ES-I3 (cell line): ENCODE measurements around the gene MAP4K2.

ENCODE experiments used
- H3K36me3 ChIP-seq: 2 replicates; pipeline ENCODE4 v1.6.1; 2013; ENCODE audit warnings: mild to moderate bottlenecking, low read length, control low read depth, moderate library complexity; ENCODE audit not compliant: insufficient read depth
- H3K4me1 ChIP-seq: 2 replicates; pipeline ENCODE4 v1.6.1; 2013; ENCODE audit warnings: mild to moderate bottlenecking, control low read depth, low read length; ENCODE audit not compliant: insufficient read depth
- H3K9ac ChIP-seq: 2 replicates; pipeline ENCODE4 v1.6.1; 2013; ENCODE audit warnings: low read depth, mild to moderate bottlenecking, low read length, moderate library complexity
- H3K9me3 ChIP-seq: 2 replicates; pipeline ENCODE4 v1.6.1; 2013; ENCODE audit warnings: mild to moderate bottlenecking, low read length, moderate library complexity; ENCODE audit not compliant: control insufficient read depth, insufficient read depth

Gene MAP4K2

DNA sequence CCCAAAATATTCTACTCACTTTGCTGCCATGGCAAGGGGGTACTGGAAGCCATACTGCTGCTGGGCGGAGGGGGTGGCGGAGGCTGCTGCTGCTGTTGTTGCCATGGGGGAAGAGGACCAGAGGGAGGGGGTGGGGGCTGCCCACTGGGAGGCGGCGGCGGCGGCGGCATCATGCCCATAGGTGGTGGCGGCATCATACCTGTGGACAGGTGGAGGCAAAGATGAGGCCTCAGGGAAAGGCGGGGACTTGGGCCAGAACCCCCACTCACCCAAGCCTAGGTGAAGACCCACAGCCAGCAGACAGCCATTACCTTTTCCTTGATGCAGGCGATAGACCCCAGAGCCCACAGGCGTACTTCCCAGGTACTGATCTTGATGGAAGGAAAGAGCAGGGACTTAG, 36.1 kb downstream of the MAP4K2 start:
- no peak overlapping the region for H3K9ac ChIP-seq
- H3K36me3 ChIP-seq, result peaks cover 55% of the 10 kb centered on the region
- H3K9me3 ChIP-seq, result no peaks in the 10 kb centered on the region
- H3K4me1 ChIP-seq, result peaks cover 34% of the 10 kb centered on the region

DNA sequence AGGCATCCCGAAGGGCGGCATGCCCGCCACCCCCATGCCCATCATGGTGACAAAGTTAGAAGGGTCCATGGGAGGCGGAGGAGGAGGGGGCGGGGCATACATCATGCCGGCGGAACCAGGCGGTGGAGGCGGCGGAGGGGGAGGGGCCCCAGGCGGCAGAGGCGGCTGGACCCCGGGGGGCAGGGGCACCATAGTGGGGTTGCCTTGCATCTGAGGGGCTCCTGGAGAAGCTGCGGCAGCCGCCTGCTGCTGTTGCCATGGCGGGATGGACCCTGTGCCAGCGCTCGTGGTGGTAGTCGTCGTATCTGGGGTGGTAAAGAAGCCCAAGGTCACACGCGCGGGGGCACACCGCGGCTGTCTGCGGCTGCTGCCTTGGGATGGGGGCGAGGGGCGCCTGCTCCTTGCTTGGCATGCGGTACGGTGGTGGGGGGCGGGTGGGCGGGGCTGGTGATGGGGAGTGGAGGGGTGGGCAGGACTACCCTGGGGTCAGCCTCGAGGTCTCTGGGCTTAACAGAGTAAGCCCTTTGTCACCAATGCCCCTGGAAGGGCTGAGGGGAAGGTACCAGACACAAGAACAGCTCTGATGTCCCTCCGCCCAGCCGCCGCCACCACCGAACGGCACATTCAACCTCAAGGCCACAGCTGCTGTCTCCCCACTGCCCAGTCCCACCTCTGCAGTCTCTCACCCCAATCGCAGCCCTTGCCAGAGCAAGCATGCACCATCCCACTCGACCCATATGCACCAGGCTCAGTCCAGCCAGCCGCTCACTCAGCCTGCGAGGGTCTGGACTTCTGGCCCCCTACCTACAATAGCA, 37.0 kb downstream of the MAP4K2 start:
- peaks cover 38% of the 10 kb centered on the region for H3K4me1 ChIP-seq
- H3K36me3 ChIP-seq, result peaks cover 48% of the 10 kb centered on the region
- H3K9me3 ChIP-seq, result no peaks in the 10 kb centered on the region
- no peak overlapping the region for H3K9ac ChIP-seq

DNA sequence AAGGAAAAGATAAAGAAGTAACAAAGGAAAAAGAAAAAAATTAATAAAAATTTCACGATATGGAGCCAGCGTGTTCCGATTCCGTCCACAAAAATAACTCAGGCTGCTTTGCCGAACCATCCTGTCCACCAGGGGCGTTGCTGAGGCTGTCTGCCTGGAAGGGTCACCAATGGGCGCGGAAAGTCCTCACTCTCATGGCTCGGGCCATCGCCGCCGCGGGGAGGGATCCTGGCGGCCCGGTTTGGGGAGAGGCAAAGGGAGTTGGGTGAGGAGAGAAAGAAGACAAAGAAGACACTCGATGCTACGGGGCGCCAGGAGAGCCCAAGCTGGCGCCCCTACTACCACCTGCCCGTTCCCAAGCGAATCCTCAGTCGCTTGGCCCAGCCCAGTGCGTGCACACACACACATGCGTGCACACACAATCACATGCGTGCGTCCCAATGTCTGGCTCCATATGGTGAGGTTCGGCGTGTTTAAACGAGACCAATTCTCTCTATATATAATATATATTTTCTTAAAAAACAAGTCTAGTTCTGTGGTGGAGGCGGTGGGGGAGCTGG, 37.6 kb downstream of the MAP4K2 start:
- Histone ChIP-seq H3K36me3 (peaks cover 42% of the 10 kb centered on the region), H3K9ac (no peak overlapping the region), H3K4me1 (peaks cover 45% of the 10 kb centered on the region), H3K9me3 (no peaks in the 10 kb centered on the region)

DNA sequence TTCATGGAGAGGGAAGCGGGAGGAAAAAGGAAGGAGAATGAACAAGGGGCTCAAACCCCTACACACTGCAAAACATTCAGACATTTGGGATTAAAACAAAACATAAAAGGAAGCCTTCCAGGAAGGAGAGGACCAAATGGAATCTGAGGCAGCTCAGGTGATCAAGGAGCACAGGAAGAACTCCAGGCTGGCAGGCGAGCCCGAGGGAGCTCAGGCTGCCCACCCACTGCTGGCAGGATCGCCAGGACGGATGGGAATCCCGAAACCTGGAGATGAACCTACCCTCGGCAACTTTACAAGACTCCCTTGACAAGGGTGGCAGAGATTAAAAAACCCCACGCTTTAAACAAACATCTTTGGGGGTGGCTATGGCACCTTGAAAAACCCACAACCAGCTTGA, 38.3 kb downstream of the MAP4K2 start:
- Histone ChIP-seq H3K4me1 (peaks cover 50% of the 10 kb centered on the region), H3K9ac (no peak overlapping the region), H3K36me3 (peaks cover 36% of the 10 kb centered on the region), H3K9me3 (no peaks in the 10 kb centered on the region)

DNA sequence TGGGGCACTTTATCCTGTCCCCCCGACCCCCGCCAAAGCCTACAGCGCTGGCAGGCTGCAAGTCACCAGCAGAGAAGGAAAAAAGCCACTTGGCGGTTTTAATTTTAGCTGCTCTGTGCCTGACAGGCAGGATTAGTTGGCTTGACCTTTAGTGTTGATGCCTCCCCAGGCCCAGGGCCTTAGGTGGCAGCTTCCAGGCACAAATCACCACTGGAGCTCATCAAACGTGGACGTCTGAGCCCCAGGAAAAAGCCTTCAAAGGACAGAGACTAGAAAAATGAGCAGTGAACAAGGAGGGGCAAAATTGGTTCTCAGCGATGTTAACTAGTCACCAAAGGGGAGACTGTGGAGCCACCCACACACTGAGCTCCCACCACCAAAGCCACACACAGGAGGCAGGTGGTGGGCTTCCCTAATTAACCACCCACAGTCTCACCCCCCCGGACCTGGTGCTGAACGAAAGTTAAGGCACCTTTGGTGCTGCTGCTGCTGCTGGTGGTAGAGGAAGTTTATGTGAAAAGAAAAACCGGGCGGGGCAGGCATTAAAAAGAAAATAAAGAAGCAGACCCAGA, 38.9 kb downstream of the MAP4K2 start:
- Histone ChIP-seq H3K9ac (no peak overlapping the region), H3K36me3 (peaks cover 30% of the 10 kb centered on the region), H3K9me3 (no peaks in the 10 kb centered on the region), H3K4me1 (peaks cover 56% of the 10 kb centered on the region)

DNA sequence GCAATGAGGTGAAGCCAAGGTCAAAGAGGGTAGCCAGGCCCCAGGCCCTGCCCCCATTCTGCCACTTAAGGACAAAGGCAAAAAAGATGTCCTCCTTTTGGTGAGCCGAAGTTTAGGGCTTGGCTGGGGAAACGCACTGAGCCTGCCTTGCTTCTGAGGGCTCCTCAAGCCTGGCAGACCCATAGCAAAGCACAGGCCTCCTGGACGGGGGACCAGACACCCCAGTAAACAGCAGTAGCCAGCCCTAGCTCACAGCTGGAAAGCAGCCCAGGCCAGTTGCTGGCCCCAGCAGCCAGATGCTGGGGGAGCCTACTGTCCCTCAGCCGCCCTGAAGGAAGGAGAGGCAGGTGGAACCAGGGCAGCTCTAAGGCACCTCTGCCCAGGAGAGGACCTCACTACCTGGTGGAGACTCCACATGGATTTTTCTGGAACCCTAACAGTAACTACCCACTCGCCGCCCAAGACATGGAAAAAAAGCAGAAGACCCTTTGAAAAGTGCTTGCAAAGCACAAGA, 39.4 kb downstream of the MAP4K2 start:
- Histone ChIP-seq H3K36me3 (peaks cover 25% of the 10 kb centered on the region), H3K4me1 (peaks cover 56% of the 10 kb centered on the region), H3K9ac (no peak overlapping the region), H3K9me3 (no peaks in the 10 kb centered on the region)

DNA sequence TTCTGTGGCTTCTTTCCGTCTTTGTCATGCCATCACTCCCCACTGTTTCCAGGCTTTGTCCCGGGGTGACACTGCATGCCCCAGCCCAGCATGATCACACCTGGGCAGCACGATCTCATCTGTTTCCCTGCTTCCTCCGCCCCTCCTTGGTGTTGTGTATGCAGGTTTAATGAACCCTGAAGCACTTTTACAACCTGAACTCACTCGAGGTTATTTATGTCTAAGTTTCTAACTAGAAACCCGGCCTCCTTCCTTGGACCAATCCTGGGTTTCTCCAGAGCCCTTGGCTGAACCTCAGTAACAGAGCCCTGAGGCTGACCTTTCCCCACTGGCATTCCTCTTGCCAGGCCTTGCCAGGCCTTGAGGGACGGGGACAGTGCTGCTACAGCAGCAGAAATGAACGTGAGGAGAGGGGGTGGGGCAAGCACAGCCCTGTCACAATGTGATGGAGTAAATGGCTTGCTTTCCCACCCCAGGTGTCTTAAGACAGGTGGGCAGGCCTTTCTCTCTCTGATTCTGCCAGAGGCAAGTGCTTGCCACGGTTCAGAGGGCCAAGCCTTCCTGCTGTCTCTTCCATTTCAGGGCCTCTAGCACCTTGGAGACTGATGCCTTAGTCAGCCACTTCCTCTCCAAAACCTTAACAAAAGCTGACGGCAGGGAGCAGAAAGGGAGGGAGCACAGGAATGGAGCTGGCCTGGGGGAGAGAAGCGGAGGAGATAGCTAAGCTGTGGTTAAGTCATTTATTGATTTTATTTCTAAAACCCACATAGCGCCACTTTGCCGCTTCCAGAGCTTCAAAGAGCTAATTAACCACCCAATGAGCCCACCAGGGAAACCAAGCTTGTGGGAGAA, 40.1 kb downstream of the MAP4K2 start:
- peak overlapping the region; percentile 18; the same call in 1 of the 2 replicates for H3K9ac ChIP-seq
- H3K4me1 ChIP-seq, result peaks cover 56% of the 10 kb centered on the region
- H3K9me3 ChIP-seq, result no peaks in the 10 kb centered on the region

DNA sequence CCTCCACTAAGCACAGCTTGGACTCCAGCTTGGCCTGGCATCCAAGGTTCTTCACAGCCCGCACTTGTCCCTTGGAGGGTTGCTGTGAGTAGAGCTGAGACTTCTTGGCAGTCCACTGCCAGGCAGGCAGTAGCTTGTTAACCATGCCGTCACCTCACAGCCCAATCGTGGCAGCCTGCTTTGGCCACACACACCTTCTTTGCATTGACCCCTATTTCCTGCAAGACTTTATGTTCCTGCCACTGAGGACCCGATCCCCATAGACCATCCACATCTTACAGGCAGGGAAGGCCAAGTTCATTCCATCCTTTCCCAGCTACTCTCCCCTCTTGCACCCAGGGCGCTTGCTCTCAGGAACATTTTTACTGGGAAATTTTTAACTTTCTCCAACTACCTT, 40.7 kb downstream of the MAP4K2 start:
- H3K36me3 ChIP-seq, result peaks cover 14% of the 10 kb centered on the region
- no peaks in the 10 kb centered on the region for H3K9me3 ChIP-seq
- H3K4me1 ChIP-seq, result peaks cover 56% of the 10 kb centered on the region
- H3K9ac ChIP-seq, result no peak overlapping the region

More for the DNA sequence above, 40.1 kb downstream of the MAP4K2 start:
- peaks cover 18% of the 10 kb centered on the region for H3K36me3 ChIP-seq

DNA sequence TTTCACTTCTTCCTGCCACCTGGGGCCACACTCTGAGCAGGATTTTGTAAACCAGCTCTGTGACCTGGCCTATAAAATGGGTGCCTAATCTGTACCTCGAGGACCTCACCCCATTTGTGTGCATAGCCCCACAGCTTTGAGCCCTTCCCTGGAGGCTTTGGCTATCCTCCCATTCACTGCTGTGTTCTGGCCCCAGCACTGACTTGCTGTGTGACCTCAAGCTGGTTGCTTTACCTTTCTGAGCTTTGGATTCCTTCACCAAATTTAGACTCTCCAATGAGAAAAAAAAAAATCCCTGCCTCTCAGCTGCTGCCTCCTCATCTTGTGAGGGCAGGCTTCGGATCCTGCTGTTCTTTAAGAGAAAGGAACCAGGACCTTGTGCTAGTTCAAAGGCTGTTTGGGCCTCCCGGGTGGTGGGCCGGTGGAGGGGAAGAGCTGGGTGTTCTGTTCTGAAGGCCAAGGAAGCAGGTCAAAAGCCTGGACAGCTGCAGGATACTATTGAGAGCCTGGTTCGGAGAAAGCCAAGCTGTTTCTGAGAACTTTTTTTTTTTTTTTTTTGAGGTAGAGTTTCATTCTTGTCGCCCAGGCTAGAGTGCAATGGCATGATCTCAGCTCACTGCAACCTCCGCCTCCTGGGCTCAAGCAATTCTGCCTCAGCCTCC, 42.1 kb downstream of the MAP4K2 start:
- no peaks in the 10 kb centered on the region for H3K9me3 ChIP-seq
- H3K9ac ChIP-seq, result no peak overlapping the region
- H3K36me3 ChIP-seq, result peaks cover 11% of the 10 kb centered on the region
- peaks cover 56% of the 10 kb centered on the region for H3K4me1 ChIP-seq

DNA sequence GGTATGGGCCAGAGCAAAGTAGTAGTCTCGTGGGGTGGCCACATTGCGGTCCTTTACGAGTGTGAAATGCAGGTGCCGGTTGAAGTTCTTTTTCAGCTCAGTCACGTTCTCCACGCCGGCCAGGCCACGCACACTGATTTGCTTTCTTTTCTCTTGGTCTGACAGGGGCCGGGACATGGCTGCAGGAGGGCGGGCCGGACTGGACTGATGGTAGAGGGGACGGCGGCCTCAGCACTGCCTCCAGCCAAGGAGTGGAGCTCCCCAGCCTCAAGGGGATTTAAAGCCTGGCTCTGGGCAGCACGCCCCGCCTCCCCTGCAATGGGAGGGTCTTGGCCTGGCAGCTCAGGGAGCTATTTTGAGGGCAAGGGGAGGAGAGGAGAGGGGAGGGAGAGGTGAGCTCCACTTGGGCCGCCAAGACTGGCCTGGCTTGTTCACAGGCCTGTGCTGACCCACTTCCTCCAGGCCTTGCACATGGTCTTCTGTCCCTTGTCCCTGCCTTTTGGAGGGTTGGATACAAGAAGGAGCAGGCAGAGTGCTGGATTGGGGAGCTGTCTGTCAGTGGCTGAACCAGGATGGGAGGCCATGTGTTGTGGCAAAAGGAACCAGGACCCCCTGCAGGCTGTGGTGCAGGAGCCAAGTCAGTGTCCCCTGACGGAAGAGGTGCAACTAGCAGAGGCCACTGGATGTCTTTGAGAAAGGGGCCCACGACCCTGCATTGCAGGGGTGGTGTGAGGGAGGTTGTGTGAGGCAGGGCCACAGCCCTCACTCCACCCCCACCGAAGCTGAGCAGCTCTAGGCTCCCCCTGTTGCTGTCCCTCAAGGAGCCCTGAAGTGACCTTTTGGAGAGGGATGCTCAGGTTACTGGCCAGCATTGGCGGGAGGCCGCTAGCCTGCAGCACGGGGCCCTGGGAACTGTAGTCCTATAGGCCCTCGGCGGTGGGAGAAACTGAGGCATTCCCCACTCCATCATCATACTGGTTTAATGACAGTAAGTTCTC, 43.0 kb downstream of the MAP4K2 start, which contains the start of gene PYGM:
TSS of gene PYGM (minus strand) at position 253 of the 998 bp plus-strand sequence. CDS start at position 177, 76 bp downstream.
- Histone ChIP-seq H3K9me3 (no peaks in the 10 kb centered on the region), H3K4me1 (peaks cover 53% of the 10 kb centered on the region), H3K36me3 (peaks cover 10% of the 10 kb centered on the region), H3K9ac (peak within 1 kb of the TSS; percentile 13; the same call in 1 of the 2 replicates)

DNA sequence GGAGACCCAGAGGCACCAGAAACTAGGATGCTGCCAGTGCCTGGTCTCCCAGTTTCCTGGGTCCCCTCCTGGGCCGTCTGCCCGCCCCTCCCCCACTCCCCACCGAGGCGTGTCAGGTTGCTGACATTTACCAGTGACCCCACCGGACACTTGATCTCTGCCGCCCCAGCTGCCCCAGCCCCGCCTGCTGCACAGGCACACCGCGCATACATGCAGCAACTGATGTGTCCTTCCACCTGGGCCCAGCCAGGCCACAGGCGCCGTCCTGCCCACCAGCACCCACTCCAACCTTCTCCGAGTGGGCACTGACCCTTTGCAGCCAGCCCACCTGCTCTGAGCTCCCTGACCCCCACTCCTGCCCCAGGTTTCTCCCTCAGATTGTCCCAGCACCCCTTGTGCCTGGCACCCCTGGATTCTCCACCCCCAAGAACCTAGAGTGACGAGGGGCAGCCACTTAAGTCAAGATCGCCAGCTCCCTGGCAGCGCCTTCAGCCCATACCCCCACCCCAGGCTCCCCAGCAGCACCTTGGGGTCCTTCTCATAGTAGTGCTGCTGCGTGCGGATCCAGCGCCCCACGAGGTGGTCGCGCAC, 43.8 kb downstream of the MAP4K2 start:
- H3K9me3 ChIP-seq, result no peaks in the 10 kb centered on the region
- H3K36me3 ChIP-seq, result peaks cover 2% of the 10 kb centered on the region
- H3K4me1 ChIP-seq, result peaks cover 48% of the 10 kb centered on the region
- peak overlapping the region; percentile 13; the same call in 1 of the 2 replicates for H3K9ac ChIP-seq

DNA sequence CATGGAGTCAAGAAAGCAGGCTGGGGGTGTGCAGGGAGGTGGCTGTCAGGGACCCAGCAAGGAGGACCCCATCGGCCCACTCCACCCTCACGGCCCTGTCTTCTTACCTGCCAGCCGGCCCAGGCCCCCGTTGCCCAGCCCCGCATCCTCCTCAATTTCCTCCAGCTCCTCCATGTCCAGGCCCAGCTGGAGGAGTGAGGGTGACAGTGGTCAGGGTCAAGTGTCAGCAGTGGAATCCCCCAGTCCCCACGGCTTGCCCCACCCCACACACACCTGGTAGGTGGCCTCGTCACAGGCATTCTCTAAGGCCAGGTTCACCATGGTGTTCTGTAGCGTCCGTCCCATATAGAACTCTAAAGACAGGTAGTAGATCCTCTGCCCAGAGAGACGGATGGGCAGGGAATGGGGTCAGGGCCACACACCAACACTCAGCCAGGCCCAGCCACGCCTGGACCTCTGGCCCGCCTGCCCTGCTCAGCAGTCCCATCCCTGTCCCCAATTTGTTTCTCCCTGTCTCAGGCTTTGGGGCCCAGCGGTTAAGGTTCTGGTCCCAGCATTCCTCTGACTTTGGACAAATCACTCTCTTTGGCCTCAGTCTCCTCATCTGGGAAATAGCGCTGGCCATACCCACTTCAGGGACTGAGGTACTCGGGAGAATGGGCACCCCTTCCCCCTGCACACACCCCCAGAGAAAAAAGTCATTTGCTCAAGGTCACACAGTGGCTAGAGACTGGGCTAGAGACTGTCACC, 44.5 kb downstream of the MAP4K2 start:
- Histone ChIP-seq H3K36me3 (no peaks in the 10 kb centered on the region), H3K9me3 (no peaks in the 10 kb centered on the region), H3K4me1 (peaks cover 40% of the 10 kb centered on the region), H3K9ac (no peak overlapping the region)
